Tibial nerve (tissue), 3 donors: Measurements from ENCODE around the gene ZNF618.

Experiments
- POLR2A ChIP-seq, 2 donors: fragments of 450-650 bp; IDR thresholded peaks; one replicate each; pipeline ENCODE4 v1.6.1; 2017; ENCODE audit warnings: antibody characterized with exemption in 2 of 2, mild to moderate bottlenecking in 2 of 2, moderate library complexity in 2 of 2
- TF ChIP-seq, protein P1 (sequence below), 5 experiments: fragments of 200-600 bp in 3 of 5; fragments of 450-650 bp in 2 of 5; sonication (generic) in 3 of 5; IDR thresholded peaks; one replicate each; pipeline ENCODE4 v1.5.1; 2016 to 2019; ENCODE audit warnings: antibody characterized with exemption in 5 of 5, mild to moderate bottlenecking in 3 of 5, moderate library complexity in 2 of 5

DNA sequence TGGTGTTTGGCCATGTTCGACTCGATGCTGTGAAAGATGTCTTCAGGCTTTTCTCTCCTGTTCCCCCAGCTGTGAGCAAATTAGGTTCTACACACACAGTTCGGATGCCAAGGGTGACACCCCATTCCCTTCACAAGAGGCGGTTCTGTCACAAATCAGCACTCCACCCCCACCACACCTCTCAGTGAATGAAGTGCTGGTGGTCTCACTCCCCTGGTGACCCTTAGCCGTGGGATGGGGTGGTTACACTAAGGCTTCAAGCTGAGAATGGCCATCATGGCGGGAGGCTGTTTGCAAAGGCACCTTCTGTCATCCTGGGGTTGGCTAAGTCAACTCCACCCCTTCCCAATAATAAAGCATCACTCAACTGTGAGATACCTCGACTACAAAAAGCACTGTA lies 175.6 kb downstream of the ZNF618 start:
- TF ChIP-seq, protein P1, sequence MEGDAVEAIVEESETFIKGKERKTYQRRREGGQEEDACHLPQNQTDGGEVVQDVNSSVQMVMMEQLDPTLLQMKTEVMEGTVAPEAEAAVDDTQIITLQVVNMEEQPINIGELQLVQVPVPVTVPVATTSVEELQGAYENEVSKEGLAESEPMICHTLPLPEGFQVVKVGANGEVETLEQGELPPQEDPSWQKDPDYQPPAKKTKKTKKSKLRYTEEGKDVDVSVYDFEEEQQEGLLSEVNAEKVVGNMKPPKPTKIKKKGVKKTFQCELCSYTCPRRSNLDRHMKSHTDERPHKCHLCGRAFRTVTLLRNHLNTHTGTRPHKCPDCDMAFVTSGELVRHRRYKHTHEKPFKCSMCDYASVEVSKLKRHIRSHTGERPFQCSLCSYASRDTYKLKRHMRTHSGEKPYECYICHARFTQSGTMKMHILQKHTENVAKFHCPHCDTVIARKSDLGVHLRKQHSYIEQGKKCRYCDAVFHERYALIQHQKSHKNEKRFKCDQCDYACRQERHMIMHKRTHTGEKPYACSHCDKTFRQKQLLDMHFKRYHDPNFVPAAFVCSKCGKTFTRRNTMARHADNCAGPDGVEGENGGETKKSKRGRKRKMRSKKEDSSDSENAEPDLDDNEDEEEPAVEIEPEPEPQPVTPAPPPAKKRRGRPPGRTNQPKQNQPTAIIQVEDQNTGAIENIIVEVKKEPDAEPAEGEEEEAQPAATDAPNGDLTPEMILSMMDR (IDR thresholded peaks at IDR 0.05) = no peak
- TF ChIP-seq POLR2A (IDR thresholded peaks at IDR 0.05) = no peak
